H1 (cell line): ENCODE data around the gene DLX5. TPM values are rescaled to one million over a fixed set of nuclear protein-coding genes. Genes with fewer than 3 reads are reported as not detected.

Experiments used
- BACH1 ChIP-seq: IDR thresholded peaks from 2 replicates; pipeline ENCODE4 v1.6.1; 2012; ENCODE audit warnings: low read length, improper control_type of control experiment
- BRCA1 ChIP-seq: IDR thresholded peaks from 2 replicates; pipeline ENCODE4 v1.6.1; 2012; ENCODE audit warnings: low read depth, low read length, improper control_type of control experiment
- CHD7 ChIP-seq: fragments of 300-600 bp; sonication (generic); IDR thresholded peaks from 2 replicates; pipeline ENCODE4 v1.7.1; 2012; ENCODE audit warnings: low read length, moderate library complexity, mild to moderate bottlenecking, inconsistent platforms; ENCODE audit not compliant: insufficient replicate concordance
- EP300 ChIP-seq, 2 experiments: IDR thresholded peaks; 1 replicate in 1 of 2; 2 replicates in 1 of 2; pipeline ENCODE4 v1.6.1; 2011 to 2012; ENCODE audit warnings: low read depth in 2 of 2, low read length in 2 of 2, mild to moderate bottlenecking in 2 of 2, borderline replicate concordance in 1 of 2, inconsistent platforms in 1 of 2, moderate library complexity in 1 of 2
- FOSL1 ChIP-seq: IDR thresholded peaks from 2 replicates; pipeline ENCODE4 v1.6.1; 2011; ENCODE audit warnings: mild to moderate bottlenecking, low read depth, low read length, moderate library complexity; ENCODE audit not compliant: insufficient read depth
- NANOG ChIP-seq: IDR thresholded peaks from 2 replicates; pipeline ENCODE4 v1.6.1; 2011; ENCODE audit warnings: low read length, low read depth, mild to moderate bottlenecking, inconsistent platforms; ENCODE audit not compliant: insufficient read depth, poor library complexity, severe bottlenecking
- POLR2A ChIP-seq, 2 experiments: IDR thresholded peaks; 1 replicate in 1 of 2; 2 replicates in 1 of 2; pipeline ENCODE4 v1.6.1; 2011; ENCODE audit warnings: low read depth in 2 of 2, low read length in 2 of 2, mild to moderate bottlenecking in 2 of 2; ENCODE audit errors: control extremely low read depth in 1 of 2
- RNF2 ChIP-seq: fragments of 200-900, 300-1000 bp; sonication (generic); IDR thresholded peaks from 2 replicates; pipeline ENCODE4 v1.7.1; 2016; ENCODE audit warnings: borderline replicate concordance, low read depth, mild to moderate bottlenecking, antibody characterized with exemption, low read length; ENCODE audit not compliant: poor library complexity, severe bottlenecking; ENCODE audit errors: missing control alignments
- YY1 ChIP-seq: IDR thresholded peaks from 2 replicates; pipeline ENCODE4 v1.6.1; 2011; ENCODE audit warnings: low read depth, mild to moderate bottlenecking, low read length
- polyA plus RNA-seq, 7 experiments: library from polyadenylated mRNA; depleted of rRNA in 3 of 7; stranded (reverse) in 5 of 7; unstranded in 2 of 7; fragments of >200 nt in 5 of 7; fragments of 200-250 nt in 2 of 7; gene quantifications; 1 replicate in 5 of 7; 2 replicates in 1 of 7; 4 replicates in 1 of 7; pipeline versions ENCODE4 v1.2.1 to v1.2.3, GENCODE V29; 2011 to 2013; ENCODE audit warnings: missing spikeins in 2 of 7, mixed read lengths in 2 of 7
- total RNA-seq: library from RNA; stranded (reverse); fragmentation: NEBNext Ultra II Directional; extraction: Animal tissue kit (Norgen Biotek cat#: 25700); gene quantifications from 2 replicates; pipeline ENCODE4 v1.2.1, GENCODE V29; 2021

The DLX5 gene
- total and polyA plus RNA-seq, 2 of the 8 experiments (the other 6 are each of a cell fraction or from before 2014, with no cell fraction given) = not detected

- TF ChIP-seq RNF2 (no peak), CHD7 (no peak), BRCA1 (no peak), FOSL1 (peak; percentile 51; the same call in 1 of the 2 replicates), POLR2A (IDR thresholded peaks at IDR 0.05; ENCODE audit: control extremely low read depth in 1 of 2, low read depth in 2 of 2, low read length in 2 of 2) (no peak), BACH1 (peak; percentile 27; the same call in 1 of the 2 replicates), EP300 (IDR thresholded peaks at IDR 0.05; ENCODE audit: borderline replicate concordance in 1 of 2, low read depth in 2 of 2, low read length in 2 of 2) (no peak), NANOG (no peak), YY1 (0 out of 2 replicates have a peak, but pooled peaks have one; percentile 8)
These were observed 22.7 kb downstream of the DLX5 start (continued) for GRCh38 chr7:97001656-97002554.
